ENCODE results near the gene MCOLN2. TPM values are rescaled to one million over a fixed set of nuclear protein-coding genes. Genes with fewer than 3 reads are reported as not detected.

Gene MCOLN2
- total and polyA plus RNA-seq, 4 donors, result 0.16 to 0.28 (median 0.25) TPM; not detected in 1

DNA sequence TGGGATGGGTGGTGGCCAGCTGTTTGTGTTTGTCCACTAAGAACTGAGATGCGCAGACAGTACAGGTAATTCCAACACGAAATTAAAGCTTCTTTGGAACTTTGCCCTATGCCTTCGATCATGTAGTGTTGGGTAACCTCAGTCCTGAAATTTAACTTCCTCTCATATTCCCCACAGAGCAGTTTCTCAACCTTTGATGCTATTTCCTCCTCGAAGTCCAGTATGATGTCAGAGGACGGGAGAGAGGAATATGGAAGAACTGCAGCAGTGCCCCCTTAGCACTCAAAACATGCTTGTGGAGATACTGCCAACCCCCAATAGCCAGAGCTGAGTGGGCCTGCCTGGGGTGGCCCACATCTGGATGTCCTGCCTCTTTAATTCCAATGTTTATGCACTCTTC is 107.5 kb downstream of the MCOLN2 start:
- WGBS, result 35% methylated on average over 5 of the region's 5 CpGs
- Histone ChIP-seq H3K36me3 (ENCODE audit: control insufficient read depth in 4 of 4, insufficient read depth in 3 of 4, low read depth in 1 of 4, low read length in 3 of 4) (no peaks in the 10 kb centered on the region), H3K9me3 (ENCODE audit: control insufficient read depth in 4 of 4, low read length in 3 of 4) (no peaks in the 10 kb centered on the region), H3K4me3 (ENCODE audit: low read depth in 1 of 3, low read length in 3 of 3) (no peak overlapping the region), H3K4me1 (ENCODE audit: control insufficient read depth in 4 of 4, insufficient read depth in 4 of 4, low read length in 3 of 4) (peaks cover 4 to 10% (median 9%) of the 10 kb centered on the region in 4 donors), H3K27me3 (ENCODE audit: control insufficient read depth in 4 of 4, insufficient read depth in 4 of 4, low read length in 3 of 4) (peaks cover 0 to 12% (median 3%) of the 10 kb centered on the region in 4 donors), H3K9ac (ENCODE audit: low read depth in 1 of 2, low read length in 2 of 2) (no peak overlapping the region), H3K27ac (ENCODE audit: low read depth in 1 of 2, low read length in 2 of 2) (no peak overlapping the region)
- no peak for DNase-seq (ENCODE audit: low spot score)
- TF ChIP-seq SP1 (IDR thresholded peaks at IDR 0.05), result no peak
- TF ChIP-seq FOXA1 (IDR thresholded peaks at IDR 0.05), result no peak
- no peak for TF ChIP-seq NR2F2 (IDR thresholded peaks at IDR 0.05)
- peak in 1 of 2 donors; percentile 52 for TF ChIP-seq HNF4A (conservative IDR thresholded peaks at IDR 0.05)
- TF ChIP-seq HNF4G (IDR thresholded peaks at IDR 0.05), result no peak

DNA sequence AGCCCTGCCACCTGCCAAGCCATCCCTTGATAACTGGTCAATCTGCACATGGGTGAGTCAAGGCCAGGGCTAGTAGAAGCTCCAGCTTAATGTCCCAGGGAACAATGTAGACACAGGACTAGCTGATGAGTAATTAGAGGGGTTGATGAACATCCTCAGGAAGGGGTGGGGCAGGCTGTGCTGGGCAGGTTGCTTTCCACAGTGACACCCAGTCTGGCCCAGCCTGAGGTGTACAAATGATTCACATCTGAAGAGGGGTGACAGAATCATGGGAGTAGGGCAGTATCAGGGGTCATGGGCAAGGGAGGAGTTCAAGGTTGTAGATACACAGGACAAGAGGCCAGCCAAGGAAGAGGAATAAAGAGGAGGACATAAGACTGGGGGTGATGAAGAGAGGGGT is 108.2 kb downstream of the MCOLN2 start:
- Histone ChIP-seq H3K4me3 (ENCODE audit: low read depth in 1 of 3, low read length in 3 of 3) (no peak overlapping the region), H3K4me1 (ENCODE audit: control insufficient read depth in 4 of 4, insufficient read depth in 4 of 4, low read length in 3 of 4) (peaks cover 4 to 10% (median 9%) of the 10 kb centered on the region in 4 donors), H3K27me3 (ENCODE audit: control insufficient read depth in 4 of 4, insufficient read depth in 4 of 4, low read length in 3 of 4) (peaks cover 0 to 12% (median 3%) of the 10 kb centered on the region in 4 donors), H3K9ac (ENCODE audit: low read depth in 1 of 2, low read length in 2 of 2) (no peak overlapping the region), H3K36me3 (ENCODE audit: control insufficient read depth in 4 of 4, insufficient read depth in 3 of 4, low read depth in 1 of 4, low read length in 3 of 4) (no peaks in the 10 kb centered on the region), H3K9me3 (ENCODE audit: control insufficient read depth in 4 of 4, low read length in 3 of 4) (no peaks in the 10 kb centered on the region), H3K27ac (ENCODE audit: low read depth in 1 of 2, low read length in 2 of 2) (no peak overlapping the region)
- TF ChIP-seq, protein P1, sequence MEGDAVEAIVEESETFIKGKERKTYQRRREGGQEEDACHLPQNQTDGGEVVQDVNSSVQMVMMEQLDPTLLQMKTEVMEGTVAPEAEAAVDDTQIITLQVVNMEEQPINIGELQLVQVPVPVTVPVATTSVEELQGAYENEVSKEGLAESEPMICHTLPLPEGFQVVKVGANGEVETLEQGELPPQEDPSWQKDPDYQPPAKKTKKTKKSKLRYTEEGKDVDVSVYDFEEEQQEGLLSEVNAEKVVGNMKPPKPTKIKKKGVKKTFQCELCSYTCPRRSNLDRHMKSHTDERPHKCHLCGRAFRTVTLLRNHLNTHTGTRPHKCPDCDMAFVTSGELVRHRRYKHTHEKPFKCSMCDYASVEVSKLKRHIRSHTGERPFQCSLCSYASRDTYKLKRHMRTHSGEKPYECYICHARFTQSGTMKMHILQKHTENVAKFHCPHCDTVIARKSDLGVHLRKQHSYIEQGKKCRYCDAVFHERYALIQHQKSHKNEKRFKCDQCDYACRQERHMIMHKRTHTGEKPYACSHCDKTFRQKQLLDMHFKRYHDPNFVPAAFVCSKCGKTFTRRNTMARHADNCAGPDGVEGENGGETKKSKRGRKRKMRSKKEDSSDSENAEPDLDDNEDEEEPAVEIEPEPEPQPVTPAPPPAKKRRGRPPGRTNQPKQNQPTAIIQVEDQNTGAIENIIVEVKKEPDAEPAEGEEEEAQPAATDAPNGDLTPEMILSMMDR (IDR thresholded peaks at IDR 0.05; ENCODE audit: low read depth, low read length, missing input control), result no peak
- TF ChIP-seq EGR1 (IDR thresholded peaks at IDR 0.05; ENCODE audit: low read depth in 2 of 2), result no peak
- TF ChIP-seq GABPA (IDR thresholded peaks at IDR 0.05 in 1 of 2, conservative IDR thresholded peaks at IDR 0.05 in 1 of 2), result no peak
- no peak for TF ChIP-seq RXRA (IDR thresholded peaks at IDR 0.05)
- TF ChIP-seq, protein P2, sequence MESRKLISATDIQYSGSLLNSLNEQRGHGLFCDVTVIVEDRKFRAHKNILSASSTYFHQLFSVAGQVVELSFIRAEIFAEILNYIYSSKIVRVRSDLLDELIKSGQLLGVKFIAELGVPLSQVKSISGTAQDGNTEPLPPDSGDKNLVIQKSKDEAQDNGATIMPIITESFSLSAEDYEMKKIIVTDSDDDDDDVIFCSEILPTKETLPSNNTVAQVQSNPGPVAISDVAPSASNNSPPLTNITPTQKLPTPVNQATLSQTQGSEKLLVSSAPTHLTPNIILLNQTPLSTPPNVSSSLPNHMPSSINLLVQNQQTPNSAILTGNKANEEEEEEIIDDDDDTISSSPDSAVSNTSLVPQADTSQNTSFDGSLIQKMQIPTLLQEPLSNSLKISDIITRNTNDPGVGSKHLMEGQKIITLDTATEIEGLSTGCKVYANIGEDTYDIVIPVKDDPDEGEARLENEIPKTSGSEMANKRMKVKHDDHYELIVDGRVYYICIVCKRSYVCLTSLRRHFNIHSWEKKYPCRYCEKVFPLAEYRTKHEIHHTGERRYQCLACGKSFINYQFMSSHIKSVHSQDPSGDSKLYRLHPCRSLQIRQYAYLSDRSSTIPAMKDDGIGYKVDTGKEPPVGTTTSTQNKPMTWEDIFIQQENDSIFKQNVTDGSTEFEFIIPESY (IDR thresholded peaks at IDR 0.05), result no peak
- TF ChIP-seq SP1 (IDR thresholded peaks at IDR 0.05), result no peak
- TF ChIP-seq NR2F2 (IDR thresholded peaks at IDR 0.05), result no peak
- TF ChIP-seq, protein P3, sequence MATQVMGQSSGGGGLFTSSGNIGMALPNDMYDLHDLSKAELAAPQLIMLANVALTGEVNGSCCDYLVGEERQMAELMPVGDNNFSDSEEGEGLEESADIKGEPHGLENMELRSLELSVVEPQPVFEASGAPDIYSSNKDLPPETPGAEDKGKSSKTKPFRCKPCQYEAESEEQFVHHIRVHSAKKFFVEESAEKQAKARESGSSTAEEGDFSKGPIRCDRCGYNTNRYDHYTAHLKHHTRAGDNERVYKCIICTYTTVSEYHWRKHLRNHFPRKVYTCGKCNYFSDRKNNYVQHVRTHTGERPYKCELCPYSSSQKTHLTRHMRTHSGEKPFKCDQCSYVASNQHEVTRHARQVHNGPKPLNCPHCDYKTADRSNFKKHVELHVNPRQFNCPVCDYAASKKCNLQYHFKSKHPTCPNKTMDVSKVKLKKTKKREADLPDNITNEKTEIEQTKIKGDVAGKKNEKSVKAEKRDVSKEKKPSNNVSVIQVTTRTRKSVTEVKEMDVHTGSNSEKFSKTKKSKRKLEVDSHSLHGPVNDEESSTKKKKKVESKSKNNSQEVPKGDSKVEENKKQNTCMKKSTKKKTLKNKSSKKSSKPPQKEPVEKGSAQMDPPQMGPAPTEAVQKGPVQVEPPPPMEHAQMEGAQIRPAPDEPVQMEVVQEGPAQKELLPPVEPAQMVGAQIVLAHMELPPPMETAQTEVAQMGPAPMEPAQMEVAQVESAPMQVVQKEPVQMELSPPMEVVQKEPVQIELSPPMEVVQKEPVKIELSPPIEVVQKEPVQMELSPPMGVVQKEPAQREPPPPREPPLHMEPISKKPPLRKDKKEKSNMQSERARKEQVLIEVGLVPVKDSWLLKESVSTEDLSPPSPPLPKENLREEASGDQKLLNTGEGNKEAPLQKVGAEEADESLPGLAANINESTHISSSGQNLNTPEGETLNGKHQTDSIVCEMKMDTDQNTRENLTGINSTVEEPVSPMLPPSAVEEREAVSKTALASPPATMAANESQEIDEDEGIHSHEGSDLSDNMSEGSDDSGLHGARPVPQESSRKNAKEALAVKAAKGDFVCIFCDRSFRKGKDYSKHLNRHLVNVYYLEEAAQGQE (IDR thresholded peaks at IDR 0.05), result no peak
- TF ChIP-seq JUND (IDR thresholded peaks at IDR 0.05), result no peak
- no peak for TF ChIP-seq HNF4G (IDR thresholded peaks at IDR 0.05)
- no peak for TF ChIP-seq HNF4A (conservative IDR thresholded peaks at IDR 0.05)
- no peak for TF ChIP-seq TAF1 (conservative IDR thresholded peaks at IDR 0.05)
- TF ChIP-seq FOXA1 (IDR thresholded peaks at IDR 0.05), result no peak
- no peak for DNase-seq (ENCODE audit: low spot score)
